K562 (cell line): Measurements from ENCODE around the gene WFIKKN1. TPM values are rescaled to one million over a fixed set of nuclear protein-coding genes. Genes with fewer than 3 reads are reported as not detected.

Experiments
- ARID2 ChIP-seq: fragments of 450-650 bp; IDR thresholded peaks from 2 replicates; pipeline ENCODE4 v1.6.1; 2017; ENCODE audit warnings: antibody characterized with exemption, mild to moderate bottlenecking
- CBFA2T2 ChIP-seq: fragments of 450-650 bp; conservative IDR thresholded peaks from 2 replicates; pipeline ENCODE4 v1.6.1; 2017; ENCODE audit warnings: mild to moderate bottlenecking
- ELF1 ChIP-seq: fragments of 200-800 bp; sonication (Bioruptor generic); IDR thresholded peaks from 2 replicates; pipeline ENCODE4 v1.6.1; 2016; ENCODE audit warnings: missing genetic modification characterization, missing compliant biosample characterization
- ERF ChIP-seq: fragments of 450-650 bp; formaldehyde crosslinking; IDR thresholded peaks from 2 replicates; pipeline ENCODE4 v1.4.0; 2020; ENCODE audit warnings: mild to moderate bottlenecking, mixed read lengths
- ESRRB ChIP-seq: fragments of 250-450 bp; sonication (Bioruptor Pico); IDR thresholded peaks from 2 replicates; pipeline ENCODE4 v1.5.0; 2020; ENCODE audit warnings: mild to moderate bottlenecking, moderate library complexity, borderline replicate concordance
- GTF2F1 ChIP-seq: IDR thresholded peaks from 2 replicates; pipeline ENCODE4 v1.6.1; 2011; ENCODE audit warnings: low read depth, low read length, improper control_type of control experiment
- IRF9 ChIP-seq: fragments of 450-650 bp; IDR thresholded peaks from 2 replicates; pipeline ENCODE4 v1.6.1; 2016; ENCODE audit warnings: missing biosample characterization, missing genetic modification characterization
- KLF6 ChIP-seq: fragments of 250-450 bp; sonication (Bioruptor Pico); IDR thresholded peaks from 2 replicates; pipeline ENCODE4 v1.4.0; 2020; ENCODE audit warnings: mild to moderate bottlenecking, moderate library complexity, borderline replicate concordance
- MCM3 ChIP-seq: fragments of 450-650 bp; IDR thresholded peaks from 2 replicates; pipeline ENCODE4 v1.6.1; 2016
- MTF1 ChIP-seq: fragments of 250-450 bp; sonication (Bioruptor Pico); IDR thresholded peaks from 2 replicates; pipeline ENCODE4 v1.9.0; 2021; ENCODE audit warnings: moderate library complexity, mild to moderate bottlenecking, inconsistent platforms, borderline replicate concordance
- MXI1 ChIP-seq: IDR thresholded peaks from 2 replicates; pipeline ENCODE4 v1.6.1; 2011; ENCODE audit warnings: low read depth, mild to moderate bottlenecking, improper control_type of control experiment, low read length
- NEUROD1 ChIP-seq: fragments of 150-350 bp; IDR thresholded peaks from 2 replicates; pipeline ENCODE4 v1.6.1; 2014; ENCODE audit warnings: borderline replicate concordance, low read length, low read depth; ENCODE audit not compliant: partially characterized antibody
- RNF2 ChIP-seq: sonication (generic); IDR thresholded peaks from 2 replicates; pipeline ENCODE4 v1.6.1; 2016
- STAT5B ChIP-seq: fragments of 250-450 bp; sonication (Bioruptor Pico); IDR thresholded peaks from 2 replicates; pipeline ENCODE4 v1.8.0; 2021; ENCODE audit warnings: mild to moderate bottlenecking, inconsistent platforms
- TFE3 ChIP-seq: fragments of 450-650 bp; formaldehyde crosslinking; IDR thresholded peaks from 2 replicates; pipeline ENCODE4 v1.4.0; 2020; ENCODE audit warnings: mild to moderate bottlenecking, mixed read lengths
- TSHZ1 ChIP-seq: fragments of 250-450 bp; sonication (Bioruptor Pico); IDR thresholded peaks from 2 replicates; pipeline ENCODE4 v1.4.0; 2020; ENCODE audit warnings: mild to moderate bottlenecking, moderate library complexity
- ZBTB7A ChIP-seq: IDR thresholded peaks from 2 replicates; pipeline ENCODE4 v1.6.1; 2011; ENCODE audit warnings: low read depth, mild to moderate bottlenecking, low read length, moderate library complexity, borderline replicate concordance; ENCODE audit not compliant: control insufficient read depth
- ZC3H11A ChIP-seq: IDR thresholded peaks from 2 replicates; pipeline ENCODE4 v1.6.1; 2012; ENCODE audit warnings: low read depth, low read length, improper control_type of control experiment
- ZNF695 ChIP-seq: fragments of 450-650 bp; formaldehyde crosslinking; IDR thresholded peaks from 2 replicates; pipeline ENCODE4 v1.4.0; 2020; ENCODE audit warnings: mild to moderate bottlenecking, moderate library complexity
- ZNF764 ChIP-seq: fragments of 250-450 bp; sonication (Bioruptor Pico); IDR thresholded peaks from 2 replicates; pipeline ENCODE4 v1.4.0; 2020; ENCODE audit warnings: low read depth, mild to moderate bottlenecking, moderate library complexity
- polyA plus RNA-seq, 8 experiments: library from polyadenylated mRNA; depleted of rRNA in 4 of 8; stranded (reverse) in 5 of 8; unstranded in 3 of 8; fragments of >200 nt; fragmentation: Nextera tagmentation in 2 of 8; fragmentation: Illumina TruSeq in 1 of 8; extraction: Ambion mirVana in 2 of 8; extraction: Trizol in 1 of 8; gene quantifications; 2 replicates each; pipeline versions ENCODE4 v1.2.1 to v1.2.3, GENCODE V29; 2011 to 2014; ENCODE audit warnings: inconsistent platforms in 1 of 8, missing spikeins in 1 of 8
- total RNA-seq, 7 experiments: library from RNA; depleted of rRNA in 6 of 7; stranded (reverse); fragments of >200 nt in 6 of 7; fragmentation: Illumina TruSeq in 2 of 7; extraction: Trizol in 2 of 7; gene quantifications; 2 replicates each; pipeline versions ENCODE4 v1.2.1 to v1.2.3, GENCODE V29; 2011 to 2021; ENCODE audit warnings: low replicate concordance in 1 of 7

WFIKKN1 gene
- total and polyA plus RNA-seq, 9 of the 15 experiments (the other 6 are each of a cell fraction or from before 2014, with no cell fraction given): 0.14 to 1.1 (median 0.50) TPM; not detected in 4

GRCh38 chr16:660459-661183 lies 29.8 kb downstream of the WFIKKN1 start (continued):
- TF ChIP-seq ELF1 (tag) (no peak), NEUROD1 (peak; percentile 24), IRF9 (tag) (no peak), ERF (CRISPR knock-in tag) (0 out of 2 replicates have a peak, but pooled peaks have one; percentile 72), TSHZ1 (CRISPR knock-in tag) (no peak), GTF2F1 (no peak), ZBTB7A (0 out of 2 replicates have a peak, but pooled peaks have one; percentile 28), ARID2 (no peak), ZNF764 (peak; percentile 67; the same call in 1 of the 2 replicates), CBFA2T2 (no peak), ESRRB (CRISPR knock-in tag) (no peak), MCM3 (no peak), MTF1 (no peak), STAT5B (CRISPR knock-in tag) (no peak), TFE3 (CRISPR knock-in tag) (no peak), RNF2 (no peak), ZNF695 (CRISPR knock-in tag) (no peak), KLF6 (CRISPR knock-in tag) (no peak), MXI1 (no peak; the same call in 1 of the 2 replicates), ZC3H11A (no peak)
